Measurements from ENCODE around the gene RHCG.

Gene RHCG

DNA sequence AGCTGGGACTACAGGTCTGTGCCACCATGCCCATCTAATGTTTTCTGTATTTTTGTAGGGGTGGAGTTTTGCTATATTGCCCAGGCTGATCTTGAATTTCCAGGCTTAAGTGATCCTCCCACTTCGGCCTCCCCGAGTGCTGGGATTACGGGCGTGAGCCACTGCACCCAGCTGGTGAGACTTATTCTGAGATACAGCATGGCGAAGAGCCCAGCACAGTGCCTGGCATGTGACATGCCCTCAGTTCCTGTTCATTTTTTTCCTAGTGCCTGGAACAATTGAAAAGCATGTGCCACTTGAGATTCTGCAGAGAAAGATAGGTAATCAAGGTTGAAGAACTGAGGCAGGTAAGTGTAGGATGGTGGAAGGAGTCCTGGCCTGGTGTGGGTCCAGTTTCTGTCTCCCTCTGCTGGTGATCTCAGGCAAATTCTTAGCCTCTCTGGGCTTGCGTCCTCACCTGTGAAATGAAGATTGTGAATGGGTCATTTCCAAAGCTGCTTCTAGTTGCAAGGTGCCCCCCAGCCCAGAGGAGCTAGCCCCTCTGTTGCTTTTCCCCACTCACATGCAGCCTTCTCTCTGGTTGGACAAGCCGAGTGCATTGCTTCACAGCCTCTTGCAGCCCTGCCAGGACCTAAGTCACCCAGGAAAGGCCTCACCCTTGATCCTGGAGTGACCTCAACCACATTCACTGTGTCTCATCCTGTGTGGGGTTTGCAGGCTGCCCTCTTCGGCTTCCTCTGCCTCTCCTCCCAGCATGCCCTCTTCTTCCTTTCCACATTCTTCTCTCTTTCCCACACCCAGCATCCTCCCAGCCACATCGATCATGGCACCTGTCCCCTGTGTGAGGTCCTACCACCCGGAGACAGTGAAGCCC is 4.3 kb upstream of the RHCG start:
- Histone ChIP-seq H3K4me1 (ENCODE audit: control insufficient read depth, insufficient read depth, low read length) (no peaks in the 10 kb centered on the region), H3K36me3 (ENCODE audit: control insufficient read depth, insufficient read depth, low read length) (no peaks in the 10 kb centered on the region), H3K9me3 (ENCODE audit: control insufficient read depth, insufficient read depth, low read length) (no peaks in the 10 kb centered on the region), H3K27me3 (ENCODE audit: control insufficient read depth, insufficient read depth, low read length) (peaks cover 15% of the 10 kb centered on the region), H3K9ac (ENCODE audit: low read depth, low read length) (no peak overlapping the region), H3K4me3 (ENCODE audit: low read depth, low read length) (no peak overlapping the region)

- H3K4me3 ChIP-seq (ENCODE audit: low read depth, low read length): no peak overlapping the region
- H3K9ac ChIP-seq (ENCODE audit: low read depth, low read length): no peak overlapping the region
These were observed 2.8 kb upstream of the RHCG start for GRCh38 chr15:89499156-89499555.

DNA sequence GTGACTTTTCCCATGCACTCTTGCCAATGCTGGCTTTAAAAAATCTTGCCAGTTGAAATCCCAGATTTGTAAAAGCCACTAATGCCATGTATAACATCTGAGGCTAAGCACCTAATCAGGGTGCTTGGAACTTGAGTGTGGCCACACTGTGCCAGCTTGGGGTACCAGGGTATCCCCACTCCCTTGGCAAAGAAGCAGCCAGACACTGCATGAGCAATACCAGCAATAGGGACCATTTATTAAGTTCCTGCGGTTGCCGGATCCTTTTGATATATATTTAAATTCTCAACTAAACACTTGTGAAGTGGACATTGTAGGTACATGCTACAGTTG is 2.2 kb upstream of the RHCG start:
- Histone ChIP-seq H3K9me3 (ENCODE audit: control insufficient read depth, insufficient read depth, low read length) (no peaks in the 10 kb centered on the region), H3K4me1 (ENCODE audit: control insufficient read depth, insufficient read depth, low read length) (no peaks in the 10 kb centered on the region), H3K4me3 (ENCODE audit: low read depth, low read length) (no peak overlapping the region), H3K9ac (ENCODE audit: low read depth, low read length) (no peak overlapping the region), H3K36me3 (ENCODE audit: control insufficient read depth, insufficient read depth, low read length) (no peaks in the 10 kb centered on the region), H3K27me3 (ENCODE audit: control insufficient read depth, insufficient read depth, low read length) (peaks cover 29% of the 10 kb centered on the region)

More at GRCh38 chr15:89499156-89499555, 2.8 kb upstream of the RHCG start:
- peaks cover 25% of the 10 kb centered on the region for H3K27me3 ChIP-seq (ENCODE audit: control insufficient read depth, insufficient read depth, low read length)
- H3K4me1 ChIP-seq (ENCODE audit: control insufficient read depth, insufficient read depth, low read length): no peaks in the 10 kb centered on the region
- no peaks in the 10 kb centered on the region for H3K9me3 ChIP-seq (ENCODE audit: control insufficient read depth, insufficient read depth, low read length)
- H3K36me3 ChIP-seq (ENCODE audit: control insufficient read depth, insufficient read depth, low read length): no peaks in the 10 kb centered on the region

DNA sequence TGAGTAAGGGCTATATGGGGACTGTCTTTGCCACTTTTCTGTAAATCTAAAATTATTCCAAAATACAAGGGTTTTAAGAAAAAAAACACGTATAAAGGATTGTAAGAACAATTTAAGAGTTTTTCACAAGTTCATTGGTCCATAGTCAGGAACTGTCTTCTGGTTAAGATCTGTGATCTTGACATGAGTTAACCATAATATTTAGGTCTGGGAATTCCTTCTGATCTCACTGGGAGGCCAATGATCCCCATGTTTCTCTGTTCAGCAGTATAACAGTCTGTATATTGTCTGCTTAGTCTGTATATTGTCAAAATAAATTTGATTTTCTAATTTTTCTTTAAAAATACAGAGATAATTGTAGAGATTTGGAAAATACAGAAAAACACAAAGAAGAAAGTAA is 848 bp upstream of the RHCG start:
- H3K36me3 ChIP-seq (ENCODE audit: control insufficient read depth, insufficient read depth, low read length): no peaks in the 10 kb centered on the region
- H3K9me3 ChIP-seq (ENCODE audit: control insufficient read depth, insufficient read depth, low read length): no peaks in the 10 kb centered on the region
- H3K9ac ChIP-seq (ENCODE audit: low read depth, low read length): no peak overlapping the region
- H3K27me3 ChIP-seq (ENCODE audit: control insufficient read depth, insufficient read depth, low read length): peaks cover 32% of the 10 kb centered on the region
- H3K4me3 ChIP-seq (ENCODE audit: low read depth, low read length): no peak overlapping the region
- no peaks in the 10 kb centered on the region for H3K4me1 ChIP-seq (ENCODE audit: control insufficient read depth, insufficient read depth, low read length)

- Histone ChIP-seq H3K9ac (ENCODE audit: low read depth, low read length) (no peak overlapping the region), H3K27me3 (ENCODE audit: control insufficient read depth, insufficient read depth, low read length) (peaks cover 32% of the 10 kb centered on the region), H3K9me3 (ENCODE audit: control insufficient read depth, insufficient read depth, low read length) (no peaks in the 10 kb centered on the region), H3K4me1 (ENCODE audit: control insufficient read depth, insufficient read depth, low read length) (no peaks in the 10 kb centered on the region), H3K36me3 (ENCODE audit: control insufficient read depth, insufficient read depth, low read length) (no peaks in the 10 kb centered on the region), H3K4me3 (ENCODE audit: low read depth, low read length) (peak overlapping the region; percentile 41)
These were observed 691 bp downstream of the RHCG start for GRCh38 chr15:89495638-89496145.

GRCh38 chr15:89494941-89495637 is 1.3 kb downstream of the RHCG start:
- Histone ChIP-seq H3K9me3 (ENCODE audit: control insufficient read depth, insufficient read depth, low read length) (no peaks in the 10 kb centered on the region), H3K36me3 (ENCODE audit: control insufficient read depth, insufficient read depth, low read length) (no peaks in the 10 kb centered on the region), H3K4me1 (ENCODE audit: control insufficient read depth, insufficient read depth, low read length) (no peaks in the 10 kb centered on the region), H3K4me3 (ENCODE audit: low read depth, low read length) (no peak overlapping the region), H3K27me3 (ENCODE audit: control insufficient read depth, insufficient read depth, low read length) (peaks cover 32% of the 10 kb centered on the region), H3K9ac (ENCODE audit: low read depth, low read length) (no peak overlapping the region)

DNA sequence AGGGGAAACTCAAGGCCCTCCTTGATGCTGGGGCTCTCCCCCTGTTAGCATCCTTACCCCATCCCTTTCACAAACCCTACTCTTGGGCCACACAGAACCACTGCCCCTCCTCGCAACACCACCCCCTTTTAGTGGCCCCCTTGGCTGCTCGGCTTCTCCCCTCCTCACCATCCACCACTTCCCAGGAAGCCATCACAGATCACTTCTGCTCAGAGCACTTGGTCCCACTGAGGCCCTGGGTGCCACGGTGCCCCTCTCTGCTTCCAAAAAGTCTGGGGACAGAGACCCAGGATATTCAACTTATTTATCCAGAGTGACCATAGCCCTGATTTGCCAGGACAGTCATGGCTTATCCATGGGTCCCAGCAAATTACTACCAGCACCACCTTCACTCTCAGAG is 2.4 kb downstream of the RHCG start:
- no peaks in the 10 kb centered on the region for H3K36me3 ChIP-seq (ENCODE audit: control insufficient read depth, insufficient read depth, low read length)
- H3K9me3 ChIP-seq (ENCODE audit: control insufficient read depth, insufficient read depth, low read length): no peaks in the 10 kb centered on the region
- H3K9ac ChIP-seq (ENCODE audit: low read depth, low read length): no peak overlapping the region
- H3K4me3 ChIP-seq (ENCODE audit: low read depth, low read length): no peak overlapping the region
- no peaks in the 10 kb centered on the region for H3K4me1 ChIP-seq (ENCODE audit: control insufficient read depth, insufficient read depth, low read length)
- H3K27me3 ChIP-seq (ENCODE audit: control insufficient read depth, insufficient read depth, low read length): peaks cover 32% of the 10 kb centered on the region

DNA sequence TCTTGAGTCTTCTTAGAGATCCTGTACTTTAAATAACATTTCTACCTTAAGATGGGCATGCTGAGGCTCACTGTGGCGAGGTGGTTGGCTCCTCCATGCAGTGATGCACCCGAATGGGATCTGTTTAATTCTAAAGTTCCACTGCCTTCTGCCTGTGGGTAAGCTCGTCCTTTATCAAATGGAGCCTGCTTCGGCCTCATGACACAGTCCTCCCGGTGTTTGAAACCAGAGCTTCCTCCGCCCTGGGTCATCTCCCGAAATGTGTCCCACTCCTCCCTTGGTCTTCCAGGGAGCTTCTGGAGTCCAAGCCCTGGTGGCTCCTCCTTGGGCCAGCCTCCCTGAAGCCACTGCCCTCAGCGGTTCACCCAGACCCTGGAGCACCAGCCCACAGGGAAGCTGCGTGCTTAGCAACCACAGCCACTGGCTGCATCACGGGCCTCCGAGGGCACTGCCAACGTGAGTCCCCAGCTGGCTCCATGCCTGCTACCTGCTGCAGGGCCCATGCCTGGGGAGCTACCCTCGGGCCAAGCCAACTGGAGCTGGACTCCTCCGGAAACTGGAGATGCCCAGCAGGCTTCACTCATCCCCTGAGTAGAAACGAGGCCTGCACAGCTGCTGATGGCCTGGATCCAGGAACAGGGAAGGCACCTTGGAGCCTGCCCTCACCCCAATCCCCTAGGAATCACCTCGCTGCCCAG is 3.3 kb downstream of the RHCG start:
- Histone ChIP-seq H3K4me3 (ENCODE audit: low read depth, low read length) (no peak overlapping the region), H3K27me3 (ENCODE audit: control insufficient read depth, insufficient read depth, low read length) (peaks cover 32% of the 10 kb centered on the region), H3K9me3 (ENCODE audit: control insufficient read depth, insufficient read depth, low read length) (no peaks in the 10 kb centered on the region), H3K4me1 (ENCODE audit: control insufficient read depth, insufficient read depth, low read length) (no peaks in the 10 kb centered on the region), H3K9ac (ENCODE audit: low read depth, low read length) (no peak overlapping the region), H3K36me3 (ENCODE audit: control insufficient read depth, insufficient read depth, low read length) (no peaks in the 10 kb centered on the region)

DNA sequence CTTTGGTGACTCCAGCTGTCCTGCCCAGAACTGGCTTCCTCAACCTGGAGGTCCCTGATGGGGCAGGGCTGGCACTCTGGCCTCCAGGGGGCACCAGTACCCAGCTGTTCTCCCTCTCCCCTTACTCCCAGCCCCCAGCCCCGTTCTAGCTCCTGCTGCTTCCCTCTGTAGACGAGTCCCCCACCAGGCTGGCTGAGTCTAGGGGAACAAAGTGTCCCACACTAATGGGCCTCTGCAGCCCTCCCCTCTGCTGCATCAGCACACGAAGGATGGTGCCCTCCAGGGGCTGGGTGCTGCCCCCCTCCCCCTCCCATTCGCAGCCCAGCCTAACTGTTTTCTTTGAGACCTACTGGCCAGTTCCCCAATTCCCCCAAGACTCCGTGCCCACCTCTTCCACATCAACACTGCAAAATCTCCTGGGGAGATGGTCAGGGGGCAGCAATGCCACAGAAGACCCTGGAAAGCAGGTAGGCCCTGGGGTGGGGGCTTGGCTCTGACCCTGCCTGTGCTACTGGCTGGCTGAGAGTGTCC is 4.2 kb downstream of the RHCG start:
- Histone ChIP-seq H3K4me3 (ENCODE audit: low read depth, low read length) (no peak overlapping the region), H3K9ac (ENCODE audit: low read depth, low read length) (no peak overlapping the region), H3K27me3 (ENCODE audit: control insufficient read depth, insufficient read depth, low read length) (peaks cover 35% of the 10 kb centered on the region), H3K9me3 (ENCODE audit: control insufficient read depth, insufficient read depth, low read length) (no peaks in the 10 kb centered on the region), H3K36me3 (ENCODE audit: control insufficient read depth, insufficient read depth, low read length) (no peaks in the 10 kb centered on the region), H3K4me1 (ENCODE audit: control insufficient read depth, insufficient read depth, low read length) (no peaks in the 10 kb centered on the region)

DNA sequence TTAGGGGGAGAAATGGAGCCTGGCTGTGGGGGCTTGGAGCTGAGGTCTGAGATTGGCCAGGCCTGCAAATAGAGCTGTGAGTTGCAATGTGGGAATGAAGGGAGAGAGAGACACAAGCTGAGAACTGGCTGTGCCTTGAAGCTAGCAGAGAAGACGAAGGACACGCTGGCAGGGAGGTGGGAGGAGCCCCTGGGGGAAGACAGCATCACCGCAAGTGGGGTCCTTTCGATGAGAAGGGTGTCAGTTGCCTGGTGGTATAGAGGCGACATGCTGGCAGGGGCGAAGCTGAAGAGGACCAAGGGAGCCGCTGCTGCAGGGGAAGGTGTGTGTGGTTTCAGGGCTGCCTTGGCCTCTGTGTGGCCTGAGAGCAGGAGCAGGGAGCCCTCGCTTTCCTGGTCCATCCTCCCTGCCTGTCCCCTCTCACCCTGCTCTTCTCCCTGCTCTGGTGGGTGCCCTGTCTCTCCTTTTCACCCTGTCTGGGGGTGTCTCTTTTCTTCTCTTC is 5.5 kb downstream of the RHCG start:
- Histone ChIP-seq H3K9me3 (ENCODE audit: control insufficient read depth, insufficient read depth, low read length) (no peaks in the 10 kb centered on the region), H3K4me3 (ENCODE audit: low read depth, low read length) (no peak overlapping the region), H3K9ac (ENCODE audit: low read depth, low read length) (no peak overlapping the region), H3K27me3 (ENCODE audit: control insufficient read depth, insufficient read depth, low read length) (peaks cover 30% of the 10 kb centered on the region), H3K4me1 (ENCODE audit: control insufficient read depth, insufficient read depth, low read length) (no peaks in the 10 kb centered on the region), H3K36me3 (ENCODE audit: control insufficient read depth, insufficient read depth, low read length) (no peaks in the 10 kb centered on the region)

DNA sequence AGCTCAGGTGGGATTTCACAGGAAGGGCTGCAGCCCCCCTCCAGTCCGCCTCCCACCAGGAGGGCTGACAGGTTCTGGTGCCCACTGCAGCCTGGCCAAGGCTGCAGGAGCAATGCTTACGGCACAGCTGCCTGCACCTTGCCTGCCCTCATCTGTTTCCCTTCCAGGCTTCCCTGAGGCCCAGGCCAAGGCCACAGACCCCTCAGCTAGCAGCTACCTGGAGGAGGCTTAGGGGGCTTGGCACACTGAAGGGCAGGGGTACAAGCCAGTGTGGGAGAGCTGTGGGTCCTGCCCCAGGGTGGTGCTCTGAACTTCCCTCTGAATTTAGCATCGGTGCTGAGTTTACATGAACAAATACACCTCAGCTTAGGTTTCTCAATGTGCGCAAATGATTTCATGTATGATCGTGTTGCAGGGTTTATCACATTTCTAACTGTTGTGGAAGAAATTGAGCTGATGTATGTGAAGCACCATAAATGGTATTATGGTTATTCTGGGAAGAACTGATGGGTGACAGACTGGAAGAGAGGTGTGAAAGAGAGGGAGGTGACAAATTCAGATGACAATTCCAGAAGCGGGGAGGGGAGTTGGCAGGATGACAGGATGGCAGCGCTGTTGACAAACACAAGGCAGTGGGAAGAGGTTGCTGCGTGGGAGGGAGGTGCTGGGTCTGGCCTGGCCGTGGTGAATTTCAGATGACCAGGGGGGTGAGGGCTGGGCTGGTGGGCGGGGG is 6.1 kb downstream of the RHCG start:
- Histone ChIP-seq H3K9me3 (ENCODE audit: control insufficient read depth, insufficient read depth, low read length) (no peaks in the 10 kb centered on the region), H3K4me1 (ENCODE audit: control insufficient read depth, insufficient read depth, low read length) (no peaks in the 10 kb centered on the region), H3K9ac (ENCODE audit: low read depth, low read length) (no peak overlapping the region), H3K36me3 (ENCODE audit: control insufficient read depth, insufficient read depth, low read length) (no peaks in the 10 kb centered on the region), H3K4me3 (ENCODE audit: low read depth, low read length) (no peak overlapping the region), H3K27me3 (ENCODE audit: control insufficient read depth, insufficient read depth, low read length) (peaks cover 26% of the 10 kb centered on the region)
